MM.1S (cell line): ENCODE measurements around the gene NOL4.

ENCODE experiments used
- EZH2 ChIP-seq: fragments of 300-600 bp; sonication (generic); optimal IDR thresholded peaks from 2 replicates; pipeline ENCODE3; 2017; ENCODE audit warnings: low read depth, mild to moderate bottlenecking, antibody characterized with exemption, low read length, mixed read lengths
- EZH2phosphoT487 ChIP-seq: fragments of 300-600 bp; sonication (generic); IDR thresholded peaks from 2 replicates; pipeline ENCODE4 v1.6.1; 2018; ENCODE audit warnings: antibody characterized with exemption, low read length
- TF ChIP-seq, protein P1 (sequence below): fragments of 300-600 bp; sonication (generic); IDR thresholded peaks from 2 replicates; pipeline ENCODE4 v1.5.1; 2016; ENCODE audit warnings: antibody characterized with exemption, low read length, mixed read lengths

DNA sequence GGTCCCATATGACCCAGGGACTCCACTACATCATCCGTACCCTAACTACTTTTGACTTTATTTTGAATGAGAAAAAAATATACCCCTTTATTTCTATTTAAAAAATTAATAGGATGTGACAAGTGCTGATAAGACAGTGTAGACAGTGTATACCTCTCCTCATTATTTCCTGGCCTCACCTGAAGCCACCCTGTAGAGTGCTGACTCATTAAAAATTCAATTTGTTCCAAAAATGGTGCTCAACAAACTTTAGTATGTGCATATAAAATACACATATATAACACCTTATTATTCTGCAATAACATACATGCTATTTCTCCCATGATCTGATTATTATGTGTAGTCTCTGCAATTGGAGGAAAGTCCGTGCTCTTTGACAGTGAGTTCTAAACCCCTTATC, 20.8 kb downstream of the NOL4 start:
- TF ChIP-seq, protein P1, sequence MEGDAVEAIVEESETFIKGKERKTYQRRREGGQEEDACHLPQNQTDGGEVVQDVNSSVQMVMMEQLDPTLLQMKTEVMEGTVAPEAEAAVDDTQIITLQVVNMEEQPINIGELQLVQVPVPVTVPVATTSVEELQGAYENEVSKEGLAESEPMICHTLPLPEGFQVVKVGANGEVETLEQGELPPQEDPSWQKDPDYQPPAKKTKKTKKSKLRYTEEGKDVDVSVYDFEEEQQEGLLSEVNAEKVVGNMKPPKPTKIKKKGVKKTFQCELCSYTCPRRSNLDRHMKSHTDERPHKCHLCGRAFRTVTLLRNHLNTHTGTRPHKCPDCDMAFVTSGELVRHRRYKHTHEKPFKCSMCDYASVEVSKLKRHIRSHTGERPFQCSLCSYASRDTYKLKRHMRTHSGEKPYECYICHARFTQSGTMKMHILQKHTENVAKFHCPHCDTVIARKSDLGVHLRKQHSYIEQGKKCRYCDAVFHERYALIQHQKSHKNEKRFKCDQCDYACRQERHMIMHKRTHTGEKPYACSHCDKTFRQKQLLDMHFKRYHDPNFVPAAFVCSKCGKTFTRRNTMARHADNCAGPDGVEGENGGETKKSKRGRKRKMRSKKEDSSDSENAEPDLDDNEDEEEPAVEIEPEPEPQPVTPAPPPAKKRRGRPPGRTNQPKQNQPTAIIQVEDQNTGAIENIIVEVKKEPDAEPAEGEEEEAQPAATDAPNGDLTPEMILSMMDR: no peak
- TF ChIP-seq EZH2phosphoT487 (no peak), EZH2 (no peak)
